Calu3 (cell line): Measurements from ENCODE around the gene ZNF14. TPM values are rescaled to one million over a fixed set of nuclear protein-coding genes. Genes with fewer than 3 reads are reported as not detected.
"Not testable (repeated sequence)": the region's sequence is repeated elsewhere in the genome, so short reads cannot be mapped to it uniquely, and the experiment has no call there.

Experiments
- BruUV-seq: library from RNA; stranded (reverse); fragments of 400-500 nt; replicated peaks from 2 replicates; lab custom pipeline; 2021; lab: Mats Ljungman, UMichigan
- CTCF ChIA-PET: fragments of 300-600 bp; sonication (Branson Sonifier 250); formaldehyde crosslinking; loops from one replicate; lab custom pipeline; 2022; ENCODE audit warnings: antibody characterized with exemption; lab: Charles Lee
- DNase-seq: peaks from one replicate; pipeline ENCODE4 v3.0.0; 2022
- H3K27ac Mint-ChIP-seq: one replicate; pipeline ENCODE4 v1.8.0; 2022; ENCODE audit warnings: mixed read lengths; ENCODE audit not compliant: unreplicated experiment
- H3K27me3 Mint-ChIP-seq: one replicate; pipeline ENCODE4 v1.8.0; 2022; ENCODE audit warnings: mixed read lengths; ENCODE audit not compliant: unreplicated experiment
- H3K36me3 Mint-ChIP-seq: one replicate; pipeline ENCODE4 v1.8.0; 2022; ENCODE audit warnings: mild to moderate bottlenecking, moderate library complexity, mixed read lengths; ENCODE audit not compliant: insufficient read depth, unreplicated experiment
- H3K4me1 Mint-ChIP-seq: one replicate; pipeline ENCODE4 v1.8.0; 2022; ENCODE audit warnings: mild to moderate bottlenecking, low read depth, mixed read lengths; ENCODE audit not compliant: unreplicated experiment
- H3K4me3 Mint-ChIP-seq: one replicate; pipeline ENCODE4 v1.8.0; 2022; ENCODE audit warnings: mild to moderate bottlenecking, low read depth, moderate library complexity, mixed read lengths; ENCODE audit not compliant: unreplicated experiment
- H3K9me3 Mint-ChIP-seq: one replicate; pipeline ENCODE4 v1.8.0; 2022; ENCODE audit warnings: low read depth, mixed read lengths; ENCODE audit not compliant: unreplicated experiment
- intact Hi-C: fragments of 100-400 bp; cut with micrococcal nuclease; formaldehyde crosslinking; loops from one replicate; pipeline ENCODE4 v1.10.0; 2022; ENCODE audit not compliant: unreplicated experiment
- total RNA-seq: library from RNA; stranded (reverse); gene quantifications from 2 replicates; pipeline ENCODE4 v1.2.3, GENCODE V29; 2022
- TF ChIP-seq, protein P1 (sequence below): fragments of 200-600 bp; IDR thresholded peaks from one replicate; pipeline ENCODE4 v1.8.0; 2022; ENCODE audit warnings: antibody characterized with exemption; ENCODE audit not compliant: unreplicated experiment

Gene ZNF14
- total RNA-seq, 1 experiment from 2014 or later: 3.1 TPM

DNA sequence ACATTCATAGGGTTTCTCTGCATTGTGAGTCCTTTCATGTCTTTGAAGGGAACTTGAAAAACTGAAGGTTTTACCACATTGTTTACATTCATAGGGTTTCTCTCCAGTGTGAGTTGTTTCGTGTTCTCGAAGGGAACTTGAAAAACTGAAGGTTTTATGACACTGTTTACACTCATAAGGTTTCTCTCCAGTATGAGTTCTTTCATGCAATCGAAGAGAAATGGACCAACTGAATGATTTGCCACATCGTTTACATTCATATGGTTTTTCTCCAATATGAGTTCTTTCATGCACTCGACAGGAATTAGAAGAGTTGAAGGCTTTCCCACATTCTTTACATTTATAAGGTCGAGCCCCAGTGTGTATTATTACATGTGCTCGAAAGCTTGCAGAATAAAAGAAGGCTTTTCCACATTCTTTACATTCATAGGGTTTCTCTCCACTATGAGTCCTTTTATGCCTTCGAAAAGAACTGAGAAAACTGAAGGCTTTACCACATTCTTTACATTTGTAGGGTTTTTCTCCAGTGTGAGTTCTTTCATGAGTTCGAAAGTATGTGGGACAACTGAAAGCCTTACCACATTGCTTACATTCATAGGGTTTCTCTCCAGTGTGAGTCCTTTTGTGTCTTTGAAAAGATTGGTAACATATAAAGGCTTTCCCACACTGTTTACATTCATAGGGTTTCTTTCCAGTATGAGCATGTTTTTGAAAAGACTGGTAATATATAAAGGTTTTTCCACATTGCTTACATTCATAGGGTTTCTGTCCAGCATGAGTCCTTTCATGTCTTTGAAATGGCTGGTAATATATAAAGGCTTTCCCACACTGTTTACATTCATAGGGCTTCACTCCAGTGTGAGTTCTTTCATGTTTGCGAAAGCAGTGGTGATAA is 20.7 kb downstream of the ZNF14 start:
- CTCF ChIA-PET: interaction anchor here (0.7 kb wide), 1 partner anchor 66 kb away, joined by 3 read pairs; no protein-coding TSS in a partner anchor
- BruUV-seq: no TSS peak

GRCh38 chr19:19711306-19711933 is 21.5 kb downstream of the ZNF14 start:
- Mint-ChIP-seq H3K9me3 (peaks cover 5% of the 10 kb centered on the region), H3K36me3 (peaks cover 6% of the 10 kb centered on the region), H3K27me3 (no peaks in the 10 kb centered on the region), H3K4me1 (no peaks in the 10 kb centered on the region), H3K4me3 (no peak overlapping the region), H3K27ac (no peak overlapping the region)
- DNase-seq: no peak
- no TSS peak for BruUV-seq
- intact Hi-C loops: no loop called here
- TF ChIP-seq, protein P1, sequence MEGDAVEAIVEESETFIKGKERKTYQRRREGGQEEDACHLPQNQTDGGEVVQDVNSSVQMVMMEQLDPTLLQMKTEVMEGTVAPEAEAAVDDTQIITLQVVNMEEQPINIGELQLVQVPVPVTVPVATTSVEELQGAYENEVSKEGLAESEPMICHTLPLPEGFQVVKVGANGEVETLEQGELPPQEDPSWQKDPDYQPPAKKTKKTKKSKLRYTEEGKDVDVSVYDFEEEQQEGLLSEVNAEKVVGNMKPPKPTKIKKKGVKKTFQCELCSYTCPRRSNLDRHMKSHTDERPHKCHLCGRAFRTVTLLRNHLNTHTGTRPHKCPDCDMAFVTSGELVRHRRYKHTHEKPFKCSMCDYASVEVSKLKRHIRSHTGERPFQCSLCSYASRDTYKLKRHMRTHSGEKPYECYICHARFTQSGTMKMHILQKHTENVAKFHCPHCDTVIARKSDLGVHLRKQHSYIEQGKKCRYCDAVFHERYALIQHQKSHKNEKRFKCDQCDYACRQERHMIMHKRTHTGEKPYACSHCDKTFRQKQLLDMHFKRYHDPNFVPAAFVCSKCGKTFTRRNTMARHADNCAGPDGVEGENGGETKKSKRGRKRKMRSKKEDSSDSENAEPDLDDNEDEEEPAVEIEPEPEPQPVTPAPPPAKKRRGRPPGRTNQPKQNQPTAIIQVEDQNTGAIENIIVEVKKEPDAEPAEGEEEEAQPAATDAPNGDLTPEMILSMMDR: no peak
- CTCF ChIA-PET: no interaction called here

More for the DNA sequence above, 20.7 kb downstream of the ZNF14 start:
- peaks cover 5% of the 10 kb centered on the region for H3K9me3 Mint-ChIP-seq
- peaks cover 5% of the 10 kb centered on the region for H3K36me3 Mint-ChIP-seq
- DNase-seq: no peak
- no peak overlapping the region for H3K27ac Mint-ChIP-seq
- no peaks in the 10 kb centered on the region for H3K27me3 Mint-ChIP-seq
- no peak overlapping the region for H3K4me3 Mint-ChIP-seq
- H3K4me1 Mint-ChIP-seq: no peaks in the 10 kb centered on the region
- TF ChIP-seq, protein P1: no peak
- intact Hi-C loops: no loop called here

DNA sequence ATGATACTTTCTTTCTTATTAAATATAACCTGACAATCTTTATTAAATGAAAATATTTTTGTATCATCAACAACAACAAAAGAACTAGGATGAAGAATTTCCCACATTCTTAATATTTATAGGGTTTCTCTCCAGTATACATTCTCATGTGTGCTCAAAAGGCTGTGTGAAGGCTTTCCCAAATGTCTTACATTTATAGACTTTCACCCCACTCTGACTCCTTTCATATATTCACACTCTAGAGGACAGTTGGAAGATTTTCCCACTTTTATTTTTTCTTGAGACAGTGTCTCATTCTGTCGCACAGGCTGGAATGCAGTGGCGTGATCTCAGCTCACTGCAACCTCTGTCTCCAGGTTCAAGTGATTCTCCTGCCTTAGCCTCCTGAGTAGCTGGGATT is 22.4 kb downstream of the ZNF14 start:
- H3K27me3 Mint-ChIP-seq: no peaks in the 10 kb centered on the region

GRCh38 chr19:19704836-19705235 is 28.1 kb downstream of the ZNF14 start:
- no TSS peak for BruUV-seq
- Mint-ChIP-seq H3K27ac (no peak overlapping the region), H3K4me1 (no peaks in the 10 kb centered on the region), H3K9me3 (peaks cover 6% of the 10 kb centered on the region), H3K27me3 (no peaks in the 10 kb centered on the region), H3K36me3 (peaks cover 6% of the 10 kb centered on the region), H3K4me3 (no peak overlapping the region)
- TF ChIP-seq, protein P1: no peak
- intact Hi-C loops: no loop called here
- CTCF ChIA-PET: no interaction called here
- no peak for DNase-seq

More for the DNA sequence above, 22.4 kb downstream of the ZNF14 start:
- Mint-ChIP-seq H3K4me3 (no peak overlapping the region), H3K9me3 (peaks cover 7% of the 10 kb centered on the region), H3K27ac (no peak overlapping the region), H3K4me1 (no peaks in the 10 kb centered on the region), H3K36me3 (peaks cover 6% of the 10 kb centered on the region)
- TF ChIP-seq, protein P1: no peak
- no TSS peak for BruUV-seq
- DNase-seq: no peak
- CTCF ChIA-PET: no interaction called here
- intact Hi-C loops: no loop called here

DNA sequence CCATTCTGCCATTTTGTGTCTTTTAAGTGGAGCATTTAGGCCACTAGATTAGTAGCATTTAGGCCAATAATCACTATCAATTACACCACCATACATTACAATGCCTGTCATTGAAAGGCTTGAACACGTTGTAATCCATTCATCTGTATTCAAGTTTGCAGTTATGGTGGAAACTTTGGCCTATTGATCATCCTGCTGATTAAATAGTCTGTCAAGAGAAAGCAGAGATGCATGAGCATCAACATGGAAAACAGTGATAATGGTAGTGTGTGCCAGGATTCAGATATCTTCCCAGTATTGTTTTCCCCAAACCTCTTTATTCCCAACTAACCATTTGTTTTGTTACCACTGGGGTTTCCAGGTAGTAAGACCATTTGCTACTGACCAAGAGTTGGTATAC is 32.4 kb downstream of the ZNF14 start:
- H3K9me3 Mint-ChIP-seq, CTCF ChIA-PET, H3K27ac Mint-ChIP-seq, H3K27me3 Mint-ChIP-seq, DNase-seq, H3K36me3 Mint-ChIP-seq, BruUV-seq, intact Hi-C loops, H3K4me1 Mint-ChIP-seq, H3K4me3 Mint-ChIP-seq: not testable (repeated sequence)
